Raji (cell line): Measurements from ENCODE around the gene DLGAP1.

Experiments
- POLR2A ChIP-seq: IDR thresholded peaks from 2 replicates; pipeline ENCODE4 v1.6.1; 2011; ENCODE audit warnings: low read depth, low read length, control low read depth; ENCODE audit not compliant: insufficient read depth

The DLGAP1 gene

DNA sequence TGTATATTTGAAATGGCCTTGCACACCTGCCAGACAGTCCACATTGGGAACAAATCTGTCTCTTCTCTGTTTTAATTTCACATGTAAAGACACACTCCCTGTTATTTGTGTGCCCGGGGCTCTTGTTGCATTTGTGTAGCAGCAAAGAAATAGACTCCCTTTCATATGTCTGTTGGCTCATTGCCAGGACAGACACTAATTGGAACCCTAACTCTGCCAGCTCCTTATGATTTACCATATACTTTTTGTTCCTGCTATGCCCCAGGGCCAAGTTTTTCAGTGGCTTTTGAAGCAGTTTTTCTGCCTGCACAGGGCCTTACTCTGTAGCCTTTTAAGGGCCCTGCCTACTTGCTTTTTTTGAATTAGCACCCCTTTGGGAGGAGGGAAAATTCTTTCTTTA is 396.9 kb downstream of the DLGAP1 start:
- TF ChIP-seq POLR2A, result no peak

DNA sequence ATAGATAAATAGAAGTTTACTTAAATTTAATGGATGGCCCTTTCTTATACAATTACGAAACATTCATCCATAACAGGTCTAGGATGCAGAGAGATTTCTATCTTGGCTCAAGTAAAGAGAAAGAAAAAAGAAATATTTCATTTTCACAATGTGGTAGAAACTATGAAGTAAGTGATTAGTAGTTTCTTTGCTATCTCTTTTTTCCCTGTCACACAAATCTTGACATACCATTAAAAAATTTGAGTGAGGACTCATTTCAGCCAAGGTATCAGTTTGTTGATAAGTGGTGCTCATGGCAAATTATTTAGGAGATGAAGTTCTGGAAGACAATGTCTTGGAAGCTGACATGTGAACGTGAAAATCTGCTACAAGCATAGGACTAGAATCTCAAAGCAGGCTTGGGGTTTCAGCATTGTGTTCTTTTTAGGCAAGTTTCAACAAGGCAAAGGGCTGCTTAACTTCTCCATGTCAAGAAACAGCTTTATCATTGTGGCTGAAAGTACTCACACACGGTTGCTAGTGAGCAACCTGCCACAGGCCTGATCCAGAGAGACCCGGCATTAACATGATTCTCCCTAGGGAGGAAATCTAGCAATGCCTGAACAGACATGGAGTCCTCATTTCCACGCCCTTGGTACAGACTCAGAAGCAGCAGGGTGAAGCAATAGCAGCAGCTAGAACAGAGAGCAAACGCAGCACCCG is 414.6 kb downstream of the DLGAP1 start:
- TF ChIP-seq POLR2A, result no peak

DNA sequence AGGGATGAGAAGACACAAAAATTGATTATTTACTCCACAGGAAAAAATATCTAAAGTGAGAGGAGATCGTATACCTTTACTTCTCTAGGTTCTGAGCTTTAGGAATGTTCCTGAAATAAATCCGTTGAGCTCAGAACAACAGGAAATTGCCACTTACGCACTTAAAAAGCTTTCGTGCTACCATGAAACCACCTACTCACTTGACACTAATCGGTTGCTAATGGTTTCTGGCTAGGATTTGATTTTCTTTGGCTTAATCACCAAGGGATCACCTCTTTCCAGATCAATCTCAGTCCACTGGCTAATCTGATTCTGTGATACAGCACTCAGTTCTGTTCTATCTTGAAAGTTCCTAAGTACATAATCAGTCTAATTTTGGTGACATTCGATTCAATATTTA is 419.6 kb downstream of the DLGAP1 start:
- no peak for TF ChIP-seq POLR2A

DNA sequence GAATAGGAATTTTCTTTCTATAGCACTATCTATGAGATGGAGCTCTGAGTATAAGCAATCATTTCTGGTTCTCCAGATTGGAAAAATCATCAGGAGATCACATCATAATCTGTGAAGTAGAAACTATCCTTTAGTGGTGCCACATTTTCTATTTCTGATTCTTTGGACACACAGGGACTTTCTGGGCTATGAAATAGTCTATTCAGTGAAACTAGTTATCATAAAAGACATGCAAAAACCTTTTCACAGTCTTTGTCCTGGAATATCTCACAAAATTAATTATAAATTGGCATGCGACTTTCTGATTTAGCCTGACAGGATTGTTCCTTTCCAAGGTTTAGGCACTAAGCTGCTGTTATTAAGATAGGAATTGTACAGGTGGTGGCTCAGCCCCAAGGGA is 428.6 kb downstream of the DLGAP1 start:
- TF ChIP-seq POLR2A, result no peak

DNA sequence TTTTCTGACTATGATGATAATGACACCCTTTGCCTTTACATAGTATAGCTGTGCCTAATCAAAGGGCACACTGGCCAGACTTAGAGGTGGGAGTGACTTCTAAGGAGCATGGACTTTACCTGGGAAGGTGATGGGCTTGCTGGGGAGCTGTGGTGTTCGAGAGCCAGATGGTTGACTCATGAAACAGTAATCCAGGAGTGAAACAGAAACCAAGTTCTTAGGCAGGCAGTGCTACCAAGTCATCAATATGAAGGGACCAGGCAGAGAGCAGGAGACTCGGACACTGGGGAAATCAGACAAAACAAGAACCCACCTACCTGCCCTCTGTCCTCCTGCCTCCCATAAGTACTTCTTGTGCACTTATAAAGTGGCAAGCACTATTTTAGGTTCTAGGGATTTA is 430.4 kb downstream of the DLGAP1 start:
- TF ChIP-seq POLR2A, result no peak

DNA sequence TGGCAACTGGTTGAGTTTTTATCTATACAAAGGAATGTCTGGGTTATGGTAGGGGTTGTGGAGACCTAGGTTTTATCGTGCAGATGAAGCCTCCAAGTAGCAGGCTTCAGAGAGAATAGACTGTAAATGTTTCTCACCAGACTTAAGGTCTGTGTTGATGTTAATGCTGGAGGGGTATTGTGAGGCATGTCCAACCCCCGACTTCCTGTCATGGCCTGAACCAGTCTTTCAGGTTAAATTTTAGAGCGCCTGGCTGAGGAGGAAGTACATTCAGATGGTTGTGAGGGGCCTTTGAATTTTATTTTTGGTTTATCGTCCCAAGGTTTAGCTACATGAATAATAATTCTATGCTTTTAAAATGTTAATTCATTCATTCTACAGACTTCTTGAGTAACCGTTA is 435.1 kb downstream of the DLGAP1 start:
- no peak for TF ChIP-seq POLR2A

DNA sequence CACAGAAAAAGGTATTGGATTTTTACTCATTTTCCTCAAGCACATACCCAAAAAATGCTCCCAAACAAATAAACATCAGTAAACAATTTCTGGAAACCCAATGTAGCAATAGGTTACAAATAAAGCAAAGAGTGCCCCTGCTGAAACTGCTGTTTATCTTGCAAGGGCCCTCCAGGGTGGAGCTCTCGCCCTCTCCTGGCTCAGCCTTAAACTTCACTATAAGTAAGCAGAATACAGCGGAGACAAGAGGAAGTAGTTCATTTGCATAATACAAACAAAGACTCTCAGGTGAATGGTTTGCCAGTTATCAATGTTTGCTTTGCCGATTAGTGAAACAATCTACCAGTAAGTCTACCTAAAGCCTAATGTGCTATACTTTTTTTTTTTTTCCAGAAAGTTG is 437.6 kb downstream of the DLGAP1 start:
- no peak for TF ChIP-seq POLR2A

DNA sequence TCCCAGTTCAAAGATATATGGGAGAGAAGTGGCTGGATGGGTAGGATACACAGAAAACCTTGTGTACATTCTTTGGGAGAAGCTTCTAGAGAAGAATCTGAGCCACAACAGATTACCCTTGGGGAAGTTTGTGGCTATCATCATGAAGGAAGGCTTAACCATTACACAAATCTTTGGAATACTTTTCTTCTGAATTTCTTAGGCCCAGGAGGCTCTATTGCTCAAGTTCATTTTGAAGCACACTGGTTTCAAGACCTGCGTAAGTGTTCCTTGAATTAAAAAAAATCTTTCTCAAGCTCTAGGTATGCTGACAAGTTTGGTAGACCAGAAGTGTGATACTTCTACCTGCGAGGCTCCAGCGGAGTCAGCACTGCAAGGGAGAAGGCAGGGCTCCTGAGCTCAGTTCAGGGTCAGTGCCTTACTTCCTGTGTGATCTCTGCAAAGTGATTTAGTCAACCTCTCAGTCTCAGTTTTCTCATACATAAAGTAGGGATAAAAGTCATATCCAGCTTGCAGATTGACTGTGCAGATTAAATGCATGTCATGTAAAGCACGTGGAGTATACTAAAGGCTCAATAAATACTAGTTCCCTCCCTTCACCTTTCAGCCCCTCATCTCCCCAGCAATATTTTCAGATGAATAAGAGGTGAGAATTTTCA is 438.6 kb downstream of the DLGAP1 start:
- no peak for TF ChIP-seq POLR2A

DNA sequence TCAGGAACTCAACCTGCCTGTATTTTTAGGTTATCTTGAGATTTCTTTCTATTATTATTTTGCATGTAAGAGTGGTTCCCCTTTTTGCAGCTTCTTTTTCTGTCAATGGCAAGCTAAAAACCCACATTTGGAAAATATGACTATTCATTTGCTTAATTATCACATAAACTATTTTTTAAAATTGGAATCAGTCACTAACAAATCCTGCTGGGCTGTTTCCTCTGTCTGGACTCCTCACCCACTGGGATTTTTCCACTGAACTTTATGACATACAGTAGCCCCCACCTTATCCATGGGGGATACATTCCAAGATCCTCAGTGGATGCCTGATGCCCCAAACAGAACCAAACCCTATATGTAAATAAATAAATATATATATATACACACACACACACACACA is 447.3 kb downstream of the DLGAP1 start:
- TF ChIP-seq POLR2A, result no peak

DNA sequence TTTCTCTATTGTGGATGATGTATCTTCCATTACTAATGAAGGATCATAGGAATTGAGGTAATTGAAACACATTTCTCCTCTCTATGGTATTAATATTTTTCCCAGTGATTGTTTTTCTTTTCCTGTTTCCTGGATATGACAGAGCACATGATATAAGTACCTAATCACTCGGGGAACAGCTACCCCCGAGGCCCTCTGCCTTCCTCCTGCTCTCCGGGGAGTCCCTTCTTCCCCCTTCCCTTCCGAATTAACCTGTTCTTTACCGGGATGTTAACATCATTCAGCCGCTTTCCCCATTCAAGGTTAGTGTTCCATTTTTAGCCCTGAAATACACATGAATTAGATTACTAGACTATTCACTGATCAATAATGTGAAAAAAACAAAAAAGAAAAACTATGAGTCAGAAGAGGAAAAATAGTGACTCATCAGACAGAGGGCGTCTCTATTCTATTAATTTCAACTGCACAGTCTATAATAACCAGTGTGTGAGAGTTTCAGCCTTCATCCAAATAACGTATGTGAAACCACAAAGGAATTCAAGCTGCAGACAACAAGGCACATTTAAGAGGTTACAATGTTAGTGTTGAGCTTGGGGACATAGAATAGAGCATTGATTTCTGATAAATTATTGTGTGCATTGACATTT is 450.8 kb downstream of the DLGAP1 start:
- TF ChIP-seq POLR2A, result no peak

DNA sequence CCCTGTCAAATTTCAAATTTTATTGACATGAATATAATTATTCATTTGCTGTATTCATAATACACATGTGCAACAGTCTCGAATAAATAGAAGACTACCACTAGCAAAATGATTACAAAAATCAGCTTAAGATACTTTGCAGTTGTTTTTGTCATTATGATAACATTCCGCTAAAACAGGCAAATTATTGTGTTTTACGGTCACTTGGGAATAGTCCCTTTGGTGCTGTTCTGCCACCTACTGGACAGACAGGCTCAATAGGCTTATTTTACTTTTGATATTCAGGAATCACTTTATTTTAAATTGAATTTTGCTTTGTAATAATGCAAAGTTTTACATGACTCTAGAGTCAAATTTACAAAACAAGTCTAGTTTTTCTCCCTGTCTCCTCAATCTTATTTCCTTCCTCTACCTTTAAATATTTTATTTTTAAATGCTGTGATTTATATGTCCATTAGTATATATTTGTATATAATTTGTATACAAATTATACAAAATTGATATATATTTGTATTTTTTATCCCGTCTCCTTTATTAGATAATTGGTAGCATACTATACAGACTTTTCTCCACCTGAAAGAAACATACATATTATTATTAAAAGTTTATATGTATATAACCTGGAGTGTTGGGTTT is 456.3 kb downstream of the DLGAP1 start:
- no peak for TF ChIP-seq POLR2A

DNA sequence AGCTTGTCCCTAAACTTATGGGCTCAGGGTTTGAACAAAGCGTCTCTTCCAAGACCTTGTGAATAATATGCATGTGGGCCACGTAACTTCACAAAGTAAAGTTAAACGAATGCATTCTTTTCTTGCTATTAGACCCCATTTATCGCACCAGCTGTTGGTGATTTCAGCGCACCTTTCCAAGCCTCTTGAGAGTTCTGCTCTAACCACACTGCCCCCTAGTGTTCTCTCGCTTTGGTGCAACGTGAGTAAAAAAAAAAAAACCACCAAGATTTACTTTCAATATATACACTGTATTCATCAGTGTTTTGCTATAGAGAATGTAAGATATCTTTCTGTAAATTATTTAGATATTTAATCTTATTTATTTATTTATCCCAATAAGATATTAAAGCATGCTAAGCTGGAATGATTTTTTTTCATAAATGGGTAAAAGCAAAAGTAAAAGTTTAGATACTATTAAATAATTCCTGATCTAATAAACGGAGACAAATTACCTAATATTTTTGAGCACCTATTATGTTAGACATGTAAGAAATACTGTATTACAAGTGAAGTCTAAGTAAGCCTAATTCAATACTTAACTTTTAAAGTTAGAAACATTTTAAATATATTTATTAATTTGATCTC is 459.5 kb downstream of the DLGAP1 start:
- TF ChIP-seq POLR2A, result no peak

DNA sequence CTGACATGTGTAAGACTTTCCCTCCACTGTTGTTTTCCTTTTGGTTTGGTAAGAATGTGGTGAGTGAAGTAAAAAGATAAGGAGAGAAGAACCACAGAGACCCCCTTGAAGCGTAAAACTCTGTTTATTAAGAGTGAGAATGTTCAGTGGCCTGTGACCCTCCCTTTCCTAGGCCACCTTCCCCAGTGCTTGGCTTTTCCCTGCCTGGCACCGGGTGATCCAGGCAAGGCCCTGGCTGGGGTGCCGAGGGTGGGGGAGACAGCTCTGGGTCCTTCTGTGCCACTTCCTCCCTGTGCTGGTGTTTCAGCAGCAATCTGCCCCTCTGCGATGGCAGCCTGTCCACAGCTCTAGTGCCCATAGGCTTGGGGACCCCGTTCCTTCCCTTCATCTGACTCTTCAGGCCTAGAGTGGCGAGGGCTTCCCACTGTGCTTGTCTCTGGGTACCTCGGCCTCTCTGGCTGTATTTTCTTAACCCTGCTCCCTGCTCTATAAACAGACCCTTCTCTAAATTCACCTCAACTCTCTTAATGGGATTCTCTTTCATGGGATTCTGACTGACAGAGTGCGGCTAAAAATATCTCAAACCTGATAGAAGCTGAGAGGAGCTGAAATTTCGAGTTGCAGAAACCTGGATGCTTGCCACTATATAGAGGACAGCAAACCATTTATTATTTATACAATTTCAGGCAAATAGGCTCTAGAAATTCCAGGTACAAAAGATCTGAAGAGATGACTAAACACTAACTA is 461.0 kb downstream of the DLGAP1 start:
- TF ChIP-seq POLR2A, result no peak

DNA sequence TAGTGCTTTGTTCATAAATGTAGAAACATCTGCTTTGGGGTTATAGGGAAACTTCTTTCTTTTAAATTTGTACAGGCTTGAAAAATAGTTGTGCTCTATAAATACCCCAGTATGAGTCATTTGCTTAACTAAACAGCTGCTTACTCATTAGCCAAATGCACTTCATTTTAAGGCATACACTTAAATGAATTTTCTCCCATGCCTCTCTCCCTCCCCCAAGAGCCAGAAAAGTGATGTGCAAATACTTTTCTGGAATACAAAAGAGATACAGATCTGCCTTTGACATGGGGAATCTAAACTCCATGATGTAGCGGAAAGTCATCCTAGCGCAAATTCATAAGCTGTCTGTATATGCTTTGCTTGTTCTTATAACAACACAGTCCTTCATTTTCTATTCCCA is 469.4 kb downstream of the DLGAP1 start:
- TF ChIP-seq POLR2A, result no peak

DNA sequence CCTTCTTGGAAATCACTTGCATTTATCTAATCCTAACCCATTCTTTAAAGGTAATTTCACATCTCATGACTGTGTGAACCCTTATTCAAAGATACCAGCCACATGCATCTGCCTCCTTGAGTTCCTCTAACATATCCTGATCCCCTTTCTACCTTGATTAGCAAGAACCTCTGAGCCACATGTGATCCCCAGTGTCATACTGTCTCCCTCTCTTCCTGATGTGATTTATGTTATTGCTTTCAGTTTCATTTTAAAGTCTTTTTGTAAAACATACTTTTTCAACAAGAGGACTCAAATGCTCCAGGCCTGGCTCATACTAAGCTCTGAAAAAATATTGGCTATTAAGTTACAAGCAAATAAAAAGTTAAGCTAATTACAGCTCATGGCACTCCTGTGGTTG is 470.1 kb downstream of the DLGAP1 start:
- no peak for TF ChIP-seq POLR2A
